ENCODE results near the gene NDUFS8. TPM values are rescaled to one million over a fixed set of nuclear protein-coding genes. Genes with fewer than 3 reads are reported as not detected.

Gene NDUFS8
- total and polyA plus RNA-seq, 9 donors: 67.1 to 108 (median 80.1) TPM

DNA sequence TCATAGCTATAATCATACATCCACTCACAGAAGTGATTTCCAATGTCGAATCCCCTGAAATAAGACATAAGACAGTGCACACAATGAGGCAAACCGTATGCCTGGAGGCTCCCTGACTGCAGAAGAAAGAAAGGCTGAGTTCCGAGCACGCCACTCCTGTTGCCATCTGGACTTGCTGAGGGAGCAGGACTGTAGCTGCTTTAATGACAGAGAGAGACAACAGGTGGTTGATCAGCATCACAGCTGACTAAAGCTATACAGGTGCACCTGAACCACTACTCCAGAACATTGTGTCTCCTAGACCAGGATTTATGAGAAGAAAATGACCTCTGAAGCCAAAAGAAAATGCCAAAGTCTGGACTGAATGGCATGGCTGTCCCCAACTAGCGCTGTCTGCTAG, 35.4 kb downstream of the NDUFS8 start:
- Histone ChIP-seq H3K9me3 (replicated peaks; ENCODE audit: control insufficient read depth, low read depth, low read length) (no peaks in the 10 kb centered on the region), H3K27ac (ENCODE audit: low read length) (no peak overlapping the region), H3K4me1 (ENCODE audit: control insufficient read depth, insufficient read depth, low read length) (no peaks in the 10 kb centered on the region), H3K4me3 (ENCODE audit: low read length) (no peak overlapping the region), H3K36me3 (ENCODE audit: control insufficient read depth, insufficient read depth, low read length) (peaks cover 65% of the 10 kb centered on the region), H3K27me3 (ENCODE audit: control insufficient read depth, insufficient read depth, low read length) (no peaks in the 10 kb centered on the region)
- no peak for DNase-seq
- 94% methylated on average over 2 of the region's 5 CpGs for WGBS (ENCODE audit: insufficient coverage)

GRCh38 chr11:68066742-68067141, 36.3 kb downstream of the NDUFS8 start:
- Histone ChIP-seq H3K9me3 (replicated peaks; ENCODE audit: control insufficient read depth, low read depth, low read length) (no peaks in the 10 kb centered on the region), H3K36me3 (ENCODE audit: control insufficient read depth, insufficient read depth, low read length) (peaks cover 67% of the 10 kb centered on the region), H3K27ac (ENCODE audit: low read length) (no peak overlapping the region), H3K4me1 (ENCODE audit: control insufficient read depth, insufficient read depth, low read length) (no peaks in the 10 kb centered on the region), H3K27me3 (ENCODE audit: control insufficient read depth, insufficient read depth, low read length) (no peaks in the 10 kb centered on the region), H3K4me3 (ENCODE audit: low read length) (no peak overlapping the region)
- WGBS (ENCODE audit: insufficient coverage): 67% methylated on average over 2 of the region's 3 CpGs
- no peak for DNase-seq

DNA sequence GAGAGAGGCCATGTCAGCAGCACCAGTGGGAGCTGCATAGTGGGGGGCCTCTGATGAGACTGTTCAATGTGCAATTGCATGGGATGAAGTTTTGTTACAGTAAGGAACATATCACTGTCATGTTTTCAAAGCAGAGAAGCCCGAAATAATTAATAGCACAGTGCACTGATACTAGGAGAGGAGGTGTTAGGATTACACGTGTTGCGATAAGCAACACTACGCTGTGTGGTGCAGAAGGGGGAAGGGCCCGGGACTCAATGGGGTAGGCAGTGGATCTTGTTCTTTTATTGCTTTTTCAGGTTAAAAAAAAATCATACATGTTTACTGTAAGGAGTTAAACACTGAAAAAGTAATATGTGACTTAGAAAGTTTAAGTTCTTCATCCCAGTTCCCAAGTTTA, 37.5 kb downstream of the NDUFS8 start:
- no peaks in the 10 kb centered on the region for H3K4me1 ChIP-seq (ENCODE audit: control insufficient read depth, insufficient read depth, low read length)
- DNase-seq: no peak
- WGBS (ENCODE audit: insufficient coverage): 96% methylated on average over 5 of the region's 5 CpGs
- no peaks in the 10 kb centered on the region for H3K27me3 ChIP-seq (ENCODE audit: control insufficient read depth, insufficient read depth, low read length)
- H3K27ac ChIP-seq (ENCODE audit: low read length): no peak overlapping the region
- H3K9me3 ChIP-seq (replicated peaks; ENCODE audit: control insufficient read depth, low read depth, low read length): no peaks in the 10 kb centered on the region
- peaks cover 63% of the 10 kb centered on the region for H3K36me3 ChIP-seq (ENCODE audit: control insufficient read depth, insufficient read depth, low read length)
- H3K4me3 ChIP-seq (ENCODE audit: low read length): no peak overlapping the region

GRCh38 chr11:68071281-68072048, 41.0 kb downstream of the NDUFS8 start:
- Histone ChIP-seq H3K27me3 (ENCODE audit: control insufficient read depth, insufficient read depth, low read length) (no peaks in the 10 kb centered on the region), H3K36me3 (ENCODE audit: control insufficient read depth, insufficient read depth, low read length) (peaks cover 54% of the 10 kb centered on the region), H3K9me3 (replicated peaks; ENCODE audit: control insufficient read depth, low read depth, low read length) (no peaks in the 10 kb centered on the region), H3K27ac (ENCODE audit: low read length) (no peak overlapping the region), H3K4me1 (ENCODE audit: control insufficient read depth, insufficient read depth, low read length) (no peaks in the 10 kb centered on the region), H3K4me3 (ENCODE audit: low read length) (no peak overlapping the region)
- WGBS (ENCODE audit: insufficient coverage): 94% methylated on average over 2 of the region's 3 CpGs
- DNase-seq: peak; percentile 6

- Histone ChIP-seq H3K36me3 (ENCODE audit: control insufficient read depth, insufficient read depth, low read length) (peaks cover 40% of the 10 kb centered on the region), H3K4me1 (ENCODE audit: control insufficient read depth, insufficient read depth, low read length) (no peaks in the 10 kb centered on the region), H3K4me3 (ENCODE audit: low read length) (no peak overlapping the region), H3K27ac (ENCODE audit: low read length) (no peak overlapping the region), H3K9me3 (replicated peaks; ENCODE audit: control insufficient read depth, low read depth, low read length) (no peaks in the 10 kb centered on the region), H3K27me3 (ENCODE audit: control insufficient read depth, insufficient read depth, low read length) (no peaks in the 10 kb centered on the region)
- WGBS (ENCODE audit: insufficient coverage): 86% methylated on average over 7 of the region's 10 CpGs
- DNase-seq: no peak
Measured at GRCh38 chr11:68074584-68075352, 44.3 kb downstream of the NDUFS8 start.

GRCh38 chr11:68076371-68077042, 46.0 kb downstream of the NDUFS8 start:
- H3K27me3 ChIP-seq (ENCODE audit: control insufficient read depth, insufficient read depth, low read length): no peaks in the 10 kb centered on the region
- DNase-seq: no peak
- no peak overlapping the region for H3K4me3 ChIP-seq (ENCODE audit: low read length)
- WGBS (ENCODE audit: insufficient coverage): 90% methylated on average over 5 of the region's 11 CpGs
- H3K9me3 ChIP-seq (replicated peaks; ENCODE audit: control insufficient read depth, low read depth, low read length): no peaks in the 10 kb centered on the region
- H3K27ac ChIP-seq (ENCODE audit: low read length): no peak overlapping the region
- no peaks in the 10 kb centered on the region for H3K4me1 ChIP-seq (ENCODE audit: control insufficient read depth, insufficient read depth, low read length)
- peaks cover 36% of the 10 kb centered on the region for H3K36me3 ChIP-seq (ENCODE audit: control insufficient read depth, insufficient read depth, low read length)

- H3K9me3 ChIP-seq (replicated peaks; ENCODE audit: control insufficient read depth, low read depth, low read length): no peaks in the 10 kb centered on the region
- H3K36me3 ChIP-seq (ENCODE audit: control insufficient read depth, insufficient read depth, low read length): peaks cover 31% of the 10 kb centered on the region
- H3K4me1 ChIP-seq (ENCODE audit: control insufficient read depth, insufficient read depth, low read length): peaks cover 2% of the 10 kb centered on the region
- no peaks in the 10 kb centered on the region for H3K27me3 ChIP-seq (ENCODE audit: control insufficient read depth, insufficient read depth, low read length)
- no peak for DNase-seq
- no peak overlapping the region for H3K4me3 ChIP-seq (ENCODE audit: low read length)
- H3K27ac ChIP-seq (ENCODE audit: low read length): no peak overlapping the region
- WGBS (ENCODE audit: insufficient coverage): 66% methylated on average over 7 of the region's 8 CpGs
Measured at GRCh38 chr11:68077617-68078582, 47.4 kb downstream of the NDUFS8 start.

GRCh38 chr11:68080860-68081259, 50.4 kb downstream of the NDUFS8 start:
- WGBS (ENCODE audit: insufficient coverage): 96% methylated on average over 5 of the region's 8 CpGs
- Histone ChIP-seq H3K27ac (ENCODE audit: low read length) (no peak overlapping the region), H3K9me3 (replicated peaks; ENCODE audit: control insufficient read depth, low read depth, low read length) (no peaks in the 10 kb centered on the region), H3K4me1 (ENCODE audit: control insufficient read depth, insufficient read depth, low read length) (peaks cover 2% of the 10 kb centered on the region), H3K4me3 (ENCODE audit: low read length) (no peak overlapping the region), H3K27me3 (ENCODE audit: control insufficient read depth, insufficient read depth, low read length) (no peaks in the 10 kb centered on the region), H3K36me3 (ENCODE audit: control insufficient read depth, insufficient read depth, low read length) (peaks cover 21% of the 10 kb centered on the region)
- DNase-seq: no peak

DNA sequence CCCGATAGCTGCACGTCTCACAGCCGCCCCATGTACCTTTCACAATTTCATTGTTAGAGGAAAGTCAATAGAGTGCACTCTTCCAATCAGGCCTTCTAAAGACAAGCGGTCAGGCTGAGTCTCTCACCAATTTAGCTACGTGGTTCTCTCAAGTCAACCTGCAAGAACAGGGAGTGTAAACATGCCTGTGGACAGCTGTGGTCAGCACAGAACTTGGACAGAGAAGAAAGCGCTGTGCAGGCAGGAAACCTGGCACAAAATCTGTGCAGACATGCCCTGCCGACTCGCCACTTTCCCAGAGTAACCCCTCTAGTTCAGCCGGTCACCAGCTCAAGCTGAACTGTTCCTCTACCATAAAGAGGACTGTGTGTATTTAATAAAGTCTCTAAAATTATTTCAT, 51.2 kb downstream of the NDUFS8 start:
- Histone ChIP-seq H3K27me3 (ENCODE audit: control insufficient read depth, insufficient read depth, low read length) (no peaks in the 10 kb centered on the region), H3K27ac (ENCODE audit: low read length) (no peak overlapping the region), H3K4me3 (ENCODE audit: low read length) (no peak overlapping the region), H3K36me3 (ENCODE audit: control insufficient read depth, insufficient read depth, low read length) (peaks cover 21% of the 10 kb centered on the region), H3K9me3 (replicated peaks; ENCODE audit: control insufficient read depth, low read depth, low read length) (no peaks in the 10 kb centered on the region), H3K4me1 (ENCODE audit: control insufficient read depth, insufficient read depth, low read length) (peaks cover 2% of the 10 kb centered on the region)
- WGBS (ENCODE audit: insufficient coverage): 93% methylated on average over 6 of the region's 9 CpGs
- no peak for DNase-seq
